ENCODE data around the gene MRLN.
"Not testable (repeated sequence)": the region's sequence is repeated elsewhere in the genome, so short reads cannot be mapped to it uniquely, and the experiment has no call there.

MRLN gene

GRCh38 chr10:59745163-59745650 is 8.0 kb downstream of the MRLN start:
- DNase-seq (ENCODE audit: low read depth in 2 of 2) = no peak

DNA sequence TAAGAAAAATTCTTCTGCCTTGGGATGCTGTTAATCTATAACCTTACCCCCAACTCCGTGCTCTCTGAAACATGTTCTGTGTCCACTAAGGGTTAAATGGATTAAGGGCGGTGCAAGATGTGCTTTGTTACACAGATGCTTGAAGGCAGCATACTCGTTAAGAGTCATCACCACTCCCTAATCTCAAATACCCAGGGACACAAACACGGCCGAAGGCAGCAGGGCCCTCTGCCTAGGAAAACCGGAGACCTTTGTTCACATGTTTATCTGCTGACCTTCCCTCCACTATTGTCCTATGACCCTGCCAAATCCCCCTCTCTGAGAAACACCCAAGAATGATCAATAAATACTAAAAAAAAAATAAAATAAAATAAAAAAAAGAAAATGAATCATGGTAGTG is 8.5 kb downstream of the MRLN start:
- DNase-seq (ENCODE audit: low read depth in 2 of 2) = not testable (repeated sequence)

GRCh38 chr10:59744156-59744555 is 9.1 kb downstream of the MRLN start:
- DNase-seq (ENCODE audit: low read depth in 2 of 2) = not testable (repeated sequence)

- no peak for DNase-seq (ENCODE audit: low read depth in 2 of 2)
These were observed 11.7 kb downstream of the MRLN start for GRCh38 chr10:59741583-59741982.

DNA sequence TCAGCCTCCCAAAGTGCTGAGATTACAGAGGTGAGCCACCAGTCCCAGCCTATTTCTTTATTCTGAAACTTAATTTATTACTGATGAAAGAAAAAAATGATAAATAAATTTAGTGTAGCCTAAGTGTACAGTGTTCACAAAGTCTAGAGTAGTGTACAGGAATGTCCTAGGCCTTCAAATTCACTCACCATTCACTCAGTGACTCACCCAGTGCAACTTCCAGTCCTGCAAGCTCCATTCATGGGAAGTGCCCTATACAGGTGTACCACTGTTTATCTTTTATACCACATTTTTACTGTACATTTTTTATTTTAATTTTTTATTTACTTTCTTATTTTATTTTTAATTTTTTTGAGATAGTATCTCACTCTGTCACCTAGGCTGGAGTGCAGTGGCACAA is 12.2 kb downstream of the MRLN start:
- DNase-seq (ENCODE audit: low read depth in 2 of 2) = no peak

DNA sequence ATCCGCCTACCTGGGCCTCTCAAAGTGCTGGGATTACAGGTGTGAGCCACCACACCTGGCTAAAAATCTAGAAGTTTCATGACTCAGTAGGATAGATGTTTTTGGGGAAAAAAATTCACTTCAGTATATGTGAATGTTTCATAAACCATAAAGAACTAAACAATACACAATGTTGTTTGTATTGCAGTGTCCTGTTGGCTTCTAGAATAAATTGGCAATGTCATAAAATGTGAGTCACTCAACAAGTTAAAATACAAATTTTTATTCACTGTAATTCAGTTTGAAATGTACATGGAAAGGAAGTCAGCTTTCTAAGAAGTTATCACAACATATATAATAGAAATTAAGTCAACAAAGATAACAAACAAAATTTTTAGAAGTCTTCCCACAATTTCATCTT is 16.5 kb downstream of the MRLN start:
- no peak for DNase-seq (ENCODE audit: low read depth in 2 of 2)

DNA sequence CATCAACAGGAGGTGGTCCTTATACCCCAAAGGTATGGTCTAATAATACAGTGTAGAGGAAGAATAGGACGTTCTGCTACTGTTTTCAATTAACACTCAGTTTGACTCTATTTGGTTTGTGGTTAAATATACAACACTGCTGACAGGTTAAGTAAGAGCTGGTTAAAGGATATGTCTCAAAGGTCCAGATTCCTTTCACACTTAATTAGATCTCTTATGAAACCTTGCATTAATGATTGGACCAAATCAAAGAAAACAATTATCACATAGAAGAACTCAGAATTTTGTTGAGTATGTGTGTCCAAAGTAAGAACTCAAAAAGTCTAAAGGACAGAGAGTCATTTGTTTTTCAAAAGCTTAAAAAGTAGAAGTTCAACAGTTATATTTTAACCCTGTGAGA is 18.0 kb downstream of the MRLN start:
- DNase-seq (ENCODE audit: low read depth in 2 of 2) = no peak

DNA sequence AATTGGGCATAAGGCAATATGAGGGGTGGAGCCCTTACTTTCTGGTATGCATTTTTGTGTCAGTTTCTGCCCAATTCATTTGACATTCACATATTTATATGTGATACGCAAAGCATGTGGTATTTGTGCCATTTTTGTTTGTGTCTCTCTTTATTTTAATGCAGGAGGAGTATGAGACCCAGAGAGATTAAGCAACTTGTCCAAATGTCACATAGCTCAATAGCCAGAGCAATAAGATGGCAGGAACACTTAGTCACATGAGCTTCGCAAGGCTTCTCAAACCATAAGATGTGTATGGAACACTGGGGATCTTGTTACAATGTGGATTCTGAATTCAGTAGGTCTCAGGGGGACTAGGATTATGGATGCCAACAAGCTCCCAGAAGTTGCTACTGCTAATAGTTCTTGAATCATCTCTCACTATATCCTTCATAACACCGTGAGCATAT is 19.2 kb downstream of the MRLN start:
- DNase-seq (ENCODE audit: low read depth in 2 of 2) = no peak

- not testable (repeated sequence) for DNase-seq (ENCODE audit: low read depth in 2 of 2)
These were observed 19.8 kb downstream of the MRLN start for GRCh38 chr10:59733321-59734013.

GRCh38 chr10:59732849-59733248 is 20.4 kb downstream of the MRLN start:
- not testable (repeated sequence) for DNase-seq (ENCODE audit: low read depth in 2 of 2)

GRCh38 chr10:59729167-59729566 is 24.1 kb downstream of the MRLN start:
- not testable (repeated sequence) for DNase-seq (ENCODE audit: low read depth in 2 of 2)

GRCh38 chr10:59724098-59724938 is 28.9 kb downstream of the MRLN start:
- DNase-seq (ENCODE audit: low read depth in 2 of 2) = no peak

- no peak for DNase-seq (ENCODE audit: low read depth in 2 of 2)
These were observed 32.9 kb downstream of the MRLN start for GRCh38 chr10:59720377-59720776.

GRCh38 chr10:59719374-59719773 is 33.9 kb downstream of the MRLN start:
- DNase-seq (ENCODE audit: low read depth in 2 of 2) = no peak

GRCh38 chr10:59718257-59718656 is 35.0 kb downstream of the MRLN start:
- no peak for DNase-seq (ENCODE audit: low read depth in 2 of 2)

- DNase-seq (ENCODE audit: low read depth in 2 of 2) = no peak
These were observed 39.9 kb downstream of the MRLN start for GRCh38 chr10:59713196-59713821.

- no peak for DNase-seq (ENCODE audit: low read depth in 2 of 2)
These were observed 41.3 kb downstream of the MRLN start for GRCh38 chr10:59711871-59712494.

GRCh38 chr10:59709395-59710125 is 43.7 kb downstream of the MRLN start, which contains the start of gene SLC16A9:
TSS of gene SLC16A9 (minus strand) at chr10:59709850. CDS start at chr10:59684291, 25,559 bp downstream.
- DNase-seq (ENCODE audit: low read depth in 2 of 2) = no peak

DNA sequence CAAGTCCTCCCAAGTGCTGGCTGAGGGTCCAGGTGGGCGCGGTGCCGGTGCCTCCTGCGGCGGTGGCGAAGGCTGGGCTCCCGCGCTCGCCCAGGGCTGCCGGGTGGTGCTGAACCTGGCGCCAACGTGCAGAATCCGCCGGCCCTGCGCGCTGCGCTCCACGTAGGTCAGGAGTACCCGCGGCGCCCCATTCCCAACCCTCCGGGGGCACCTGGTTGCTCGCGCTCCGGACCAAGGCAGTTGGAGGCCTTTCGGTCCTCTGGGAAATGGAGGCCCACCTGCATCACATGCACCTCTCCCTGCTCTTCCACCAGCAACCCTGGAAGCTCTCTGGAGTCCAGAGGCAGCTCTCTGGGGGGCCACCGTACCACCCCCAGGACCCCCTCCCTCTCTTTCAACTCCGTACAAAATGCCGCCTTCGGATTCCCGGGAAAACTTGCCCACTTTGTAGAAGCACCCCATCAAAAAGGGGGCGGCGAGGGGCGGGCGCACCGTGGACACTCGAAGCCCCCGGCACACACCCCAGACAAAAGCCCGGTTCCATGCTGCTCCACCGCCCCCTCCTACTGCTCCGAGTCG is 44.4 kb downstream of the MRLN start:
- DNase-seq (ENCODE audit: low read depth in 2 of 2) = no peak

- no peak for DNase-seq (ENCODE audit: low read depth in 2 of 2)
These were observed 46.1 kb downstream of the MRLN start for GRCh38 chr10:59706851-59707797.

Data from stimulated activated CD8-positive, alpha-beta memory T cell treated with anti-CD3 and anti-CD28 coated beads, Interleukin-2, amount 100 ng/mL, for 1 hour (primary cell).